H1 (cell line): ENCODE results near the gene COL19A1. TPM values are rescaled to one million over a fixed set of nuclear protein-coding genes. Genes with fewer than 3 reads are reported as not detected.

Experiments
- CTCF ChIA-PET: fragments of 300-600 bp; sonication (Branson Sonifier 250); formaldehyde crosslinking; loops from one replicate; lab custom pipeline; 2021; ENCODE audit not compliant: partially characterized antibody; lab: Charles Lee
- POLR2A ChIA-PET: fragments of 300-600 bp; sonication (Branson Sonifier 250); formaldehyde crosslinking; loops from one replicate; lab custom pipeline; 2021; ENCODE audit warnings: inconsistent platforms; ENCODE audit not compliant: partially characterized antibody; lab: Charles Lee
- DNase-seq, 2 experiments: peaks; one replicate each; pipeline versions ENCODE4 v3.0.0 to v3.0.0-alpha.2; 2010 to 2022; ENCODE audit warnings: low spot score in 2 of 2, low read depth in 1 of 2, mixed read lengths in 1 of 2
- FAIRE-seq: peaks from 2 replicates; lab custom pipeline; 2011; peaks lifted over from hg19 to GRCh38; lab: Jason Lieb, UNC
- H2AFZ ChIP-seq: 2 replicates; pipeline ENCODE4 v1.8.1; 2012; ENCODE audit warnings: low read length, inconsistent platforms
- H2AK5ac ChIP-seq: 2 replicates; pipeline ENCODE4 v1.6.1; 2013; ENCODE audit warnings: low read depth, low read length
- H2BK120ac ChIP-seq: replicated peaks from 2 replicates; pipeline ENCODE3; 2013; ENCODE audit warnings: low read depth, low read length, inconsistent platforms
- H2BK12ac ChIP-seq: 2 replicates; pipeline ENCODE4 v1.6.1; 2013; ENCODE audit warnings: low read depth, low read length
- H2BK15ac ChIP-seq: 2 replicates; pipeline ENCODE4 v1.6.1; 2013; ENCODE audit warnings: low read length
- H2BK20ac ChIP-seq: 2 replicates; pipeline ENCODE4 v1.6.1; 2013; ENCODE audit warnings: low read length
- H2BK5ac ChIP-seq: 2 replicates; pipeline ENCODE4 v1.6.1; 2013; ENCODE audit warnings: low read depth, low read length
- H3K14ac ChIP-seq: 2 replicates; pipeline ENCODE4 v1.6.1; 2013; ENCODE audit warnings: inconsistent platforms; ENCODE audit not compliant: insufficient read length
- H3K18ac ChIP-seq: 2 replicates; pipeline ENCODE4 v1.6.1; 2013; ENCODE audit warnings: low read length; ENCODE audit errors: extremely low read depth
- H3K23ac ChIP-seq: 2 replicates; pipeline ENCODE4 v1.6.1; 2013; ENCODE audit warnings: inconsistent platforms; ENCODE audit not compliant: insufficient read length
- H3K23me2 ChIP-seq: 2 replicates; pipeline ENCODE4 v1.6.1; 2013; ENCODE audit warnings: low read depth, low read length
- H3K27ac ChIP-seq: 2 replicates; pipeline ENCODE4 v1.6.1; 2011; ENCODE audit warnings: low read depth, low read length, inconsistent platforms
- H3K27me3 ChIP-seq, 4 experiments: replicated peaks in 1 of 4; 1 replicate in 1 of 4; 2 replicates in 3 of 4; pipeline versions ENCODE4 v1.6.1 to v1.8.1; 2011 to 2013; ENCODE audit warnings: low read length in 3 of 4, mild to moderate bottlenecking in 3 of 4, inconsistent platforms in 2 of 4, mixed read lengths in 2 of 4, moderate library complexity in 1 of 4; ENCODE audit not compliant: control insufficient read depth in 3 of 4, insufficient read depth in 3 of 4; ENCODE audit errors: extremely low read depth in 1 of 4
- H3K36me3 ChIP-seq, 4 experiments: 2 replicates each; pipeline versions ENCODE4 v1.6.1 to v1.8.1; 2011 to 2013; ENCODE audit warnings: mild to moderate bottlenecking in 4 of 4, low read length in 3 of 4, moderate library complexity in 2 of 4, control low read depth in 1 of 4, inconsistent platforms in 1 of 4; ENCODE audit not compliant: insufficient read depth in 4 of 4, control insufficient read depth in 2 of 4
- H3K4ac ChIP-seq: replicated peaks from 2 replicates; pipeline ENCODE3; 2013; ENCODE audit warnings: low read length, low read depth, mixed read lengths, inconsistent platforms; ENCODE audit not compliant: insufficient read length
- H3K4me1 ChIP-seq, 4 experiments: replicated peaks in 1 of 4; 1 replicate in 1 of 4; 2 replicates in 3 of 4; pipeline versions ENCODE4 v1.6.1 to v1.8.1; 2011 to 2013; ENCODE audit warnings: low read length in 3 of 4, inconsistent platforms in 2 of 4, mixed read lengths in 1 of 4; ENCODE audit not compliant: insufficient read depth in 4 of 4, control insufficient read depth in 3 of 4
- H3K4me2 ChIP-seq, 2 experiments: 2 replicates each; pipeline versions ENCODE4 v1.6.1 to v1.8.1; 2011 to 2013; ENCODE audit warnings: low read depth in 2 of 2, low read length in 2 of 2, control low read depth in 1 of 2, inconsistent platforms in 1 of 2, mild to moderate bottlenecking in 1 of 2; ENCODE audit not compliant: insufficient read depth in 1 of 2
- H3K4me3 ChIP-seq, 4 experiments: fragments of 200-600, 300-600 bp in 1 of 4; sonication (generic), shearing (Covaris generic), sonication (Bioruptor Twin) in 1 of 4; 2 replicates each; pipeline versions ENCODE4 v1.5.1 to v1.8.1; 2011 to 2016; ENCODE audit warnings: low read length in 4 of 4, low read depth in 3 of 4, control low read depth in 2 of 4, inconsistent platforms in 2 of 4, mild to moderate bottlenecking in 2 of 4, mixed read lengths in 1 of 4, moderate library complexity in 1 of 4; ENCODE audit not compliant: insufficient read depth in 2 of 4; ENCODE audit errors: extremely low read depth in 1 of 4
- H3K56ac ChIP-seq: replicated peaks from 2 replicates; pipeline ENCODE3; 2013; ENCODE audit warnings: low read depth, mild to moderate bottlenecking, mixed read lengths, low read length, inconsistent platforms; ENCODE audit not compliant: insufficient read length
- H3K79me1 ChIP-seq: 2 replicates; pipeline ENCODE4 v1.6.1; 2013; ENCODE audit warnings: low read depth, low read length, control low read depth
- H3K79me2 ChIP-seq, 2 experiments: 2 replicates each; pipeline versions ENCODE4 v1.6.1 to v1.8.1; 2012 to 2013; ENCODE audit warnings: low read length in 2 of 2, mild to moderate bottlenecking in 2 of 2, inconsistent platforms in 1 of 2; ENCODE audit not compliant: insufficient read depth in 2 of 2, control insufficient read depth in 1 of 2
- H3K9ac ChIP-seq, 4 experiments: replicated peaks in 1 of 4; 1 replicate in 1 of 4; 2 replicates in 3 of 4; pipeline versions ENCODE4 v1.6.1 to v1.8.1; 2011 to 2013; ENCODE audit warnings: low read depth in 3 of 4, low read length in 3 of 4, control low read depth in 2 of 4, mild to moderate bottlenecking in 2 of 4, moderate library complexity in 2 of 4, inconsistent platforms in 1 of 4; ENCODE audit errors: extremely low read depth in 1 of 4
- H3K9me3 ChIP-seq, 2 experiments: 2 replicates each; pipeline versions ENCODE4 v1.6.1 to v1.8.1; 2012 to 2013; ENCODE audit warnings: mild to moderate bottlenecking in 2 of 2, moderate library complexity in 2 of 2, control low read depth in 1 of 2, inconsistent platforms in 1 of 2, low read depth in 1 of 2, low read length in 1 of 2, mixed read lengths in 1 of 2; ENCODE audit not compliant: insufficient read depth in 2 of 2
- H4K20me1 ChIP-seq, 2 experiments: replicated peaks in 1 of 2; 2 replicates each; pipeline versions ENCODE3 to v1.8.1; 2011 to 2013; ENCODE audit warnings: inconsistent platforms in 2 of 2, low read length in 2 of 2, mild to moderate bottlenecking in 1 of 2; ENCODE audit not compliant: insufficient read depth in 2 of 2, control insufficient read depth in 1 of 2
- H4K5ac ChIP-seq: 2 replicates; pipeline ENCODE4 v1.6.1; 2013; ENCODE audit warnings: low read length, low read depth, mixed read lengths, inconsistent platforms; ENCODE audit not compliant: insufficient read length
- H4K8ac ChIP-seq: 2 replicates; pipeline ENCODE4 v1.8.0; 2013; ENCODE audit warnings: mild to moderate bottlenecking, moderate library complexity, low read length, inconsistent platforms; ENCODE audit not compliant: insufficient read depth; ENCODE audit errors: extremely low read depth
- H4K91ac ChIP-seq: replicated peaks from 2 replicates; pipeline ENCODE3; 2013; ENCODE audit warnings: low read length, mixed read lengths, inconsistent platforms; ENCODE audit not compliant: insufficient read length
- TBP ChIP-seq: IDR thresholded peaks from 2 replicates; pipeline ENCODE4 v1.6.1; 2011; ENCODE audit warnings: low read depth, low read length, improper control_type of control experiment
- ZNF274 ChIP-seq: IDR thresholded peaks from 2 replicates; pipeline ENCODE4 v1.7.0; 2012; ENCODE audit warnings: low read length, borderline replicate concordance; ENCODE audit errors: extremely low read depth
- WGBS, 2 experiments: shearing (Covaris generic) in 1 of 2; methylation state at CpG; one replicate each; pipeline versions ENCODE4 v1.1.6 to v1.1.7; 2013 to 2015; ENCODE audit warnings: low lambda C conversion rate in 2 of 2, mixed read lengths in 2 of 2, inconsistent platforms in 1 of 2, low coverage in 1 of 2, missing lambda C conversion rate in 1 of 2; ENCODE audit not compliant: insufficient replicate concordance in 2 of 2, insufficient coverage in 1 of 2, insufficient read length in 1 of 2; ENCODE audit errors: extremely low coverage in 1 of 2, missing lambda C conversion rate in 1 of 2; 5-methylcytosine and 5-hydroxymethylcytosine counted together
- polyA plus RNA-seq, 7 experiments: library from polyadenylated mRNA; depleted of rRNA in 3 of 7; stranded (reverse) in 5 of 7; unstranded in 2 of 7; fragments of >200 nt in 5 of 7; fragments of 200-250 nt in 2 of 7; gene quantifications; 1 replicate in 5 of 7; 2 replicates in 1 of 7; 4 replicates in 1 of 7; pipeline versions ENCODE4 v1.2.1 to v1.2.3, GENCODE V29; 2011 to 2013; ENCODE audit warnings: missing spikeins in 2 of 7, mixed read lengths in 2 of 7
- total RNA-seq: library from RNA; stranded (reverse); fragmentation: NEBNext Ultra II Directional; extraction: Animal tissue kit (Norgen Biotek cat#: 25700); gene quantifications from 2 replicates; pipeline ENCODE4 v1.2.1, GENCODE V29; 2021

Gene COL19A1
- total and polyA plus RNA-seq, 2 of the 8 experiments (the other 6 are each of a cell fraction or from before 2014, with no cell fraction given): not detected

GRCh38 chr6:70234561-70235236 lies 368.3 kb downstream of the COL19A1 start:
- no peak overlapping the region for H2BK5ac ChIP-seq
- no peak for FAIRE-seq
- H3K9me3 ChIP-seq: no peaks in the 10 kb centered on the region
- no peak overlapping the region for H2BK120ac ChIP-seq
- no peak overlapping the region for H3K9ac ChIP-seq
- no peaks in the 10 kb centered on the region for H3K27me3 ChIP-seq
- no peak overlapping the region for H2BK20ac ChIP-seq
- H4K5ac ChIP-seq: no peak overlapping the region
- H4K20me1 ChIP-seq: peaks cover 0 to 2% of the 10 kb centered on the region in 2 experiments
- POLR2A ChIA-PET: no interaction called here
- no peak overlapping the region for H3K4me3 ChIP-seq
- no peak overlapping the region for H3K23ac ChIP-seq
- no peak overlapping the region for H2BK15ac ChIP-seq
- 94% methylated on average over 7 of the region's 7 CpGs; no CpG with 5 or more reads in 1 of the 2 experiments for WGBS, 2 experiments
- H3K18ac ChIP-seq: no peak overlapping the region
- no peaks in the 10 kb centered on the region for H3K23me2 ChIP-seq
- H3K79me2 ChIP-seq: no peaks in the 10 kb centered on the region
- H4K91ac ChIP-seq: no peak overlapping the region
- no peak overlapping the region for H3K56ac ChIP-seq
- H4K8ac ChIP-seq: no peak overlapping the region
- TF ChIP-seq TBP (no peak), ZNF274 (no peak)
- TF ChIP-seq, all 59 proteins: peak for 0
- Histone ChIP-seq H3K36me3 (peaks cover 0 to 4% (median 0%) of the 10 kb centered on the region in 4 experiments; a peak in 1 of 8 replicates), H2AK5ac (no peak overlapping the region), H2AFZ (no peak overlapping the region), H2BK12ac (no peak overlapping the region), H3K27ac (no peak overlapping the region), H3K4me2 (no peak overlapping the region), H3K4ac (no peak overlapping the region), H3K79me1 (no peaks in the 10 kb centered on the region), H3K4me1 (0 out of 7 replicates have a peak, but pooled peaks cover 0 to 1% (median 0%) of the 10 kb centered on the region in 4 experiments), H3K14ac (no peak overlapping the region)
- DNase-seq: no peak
- CTCF ChIA-PET: interaction anchor here (1.0 to 1.6 kb wide), 2 partner anchors 13 to 14 kb away, joined by 4 to 6 read pairs; no protein-coding TSS in a partner anchor
